AG08396 (cell line): ENCODE measurements around the gene MDGA2.
"Not testable (repeated sequence)": the region's sequence is repeated elsewhere in the genome, so short reads cannot be mapped to it uniquely, and the experiment has no call there.

Experiments used
- DNase-seq: peaks from one replicate; pipeline ENCODE4 v3.0.0; 2012; ENCODE audit warnings: low spot score, mixed read lengths

Gene MDGA2

DNA sequence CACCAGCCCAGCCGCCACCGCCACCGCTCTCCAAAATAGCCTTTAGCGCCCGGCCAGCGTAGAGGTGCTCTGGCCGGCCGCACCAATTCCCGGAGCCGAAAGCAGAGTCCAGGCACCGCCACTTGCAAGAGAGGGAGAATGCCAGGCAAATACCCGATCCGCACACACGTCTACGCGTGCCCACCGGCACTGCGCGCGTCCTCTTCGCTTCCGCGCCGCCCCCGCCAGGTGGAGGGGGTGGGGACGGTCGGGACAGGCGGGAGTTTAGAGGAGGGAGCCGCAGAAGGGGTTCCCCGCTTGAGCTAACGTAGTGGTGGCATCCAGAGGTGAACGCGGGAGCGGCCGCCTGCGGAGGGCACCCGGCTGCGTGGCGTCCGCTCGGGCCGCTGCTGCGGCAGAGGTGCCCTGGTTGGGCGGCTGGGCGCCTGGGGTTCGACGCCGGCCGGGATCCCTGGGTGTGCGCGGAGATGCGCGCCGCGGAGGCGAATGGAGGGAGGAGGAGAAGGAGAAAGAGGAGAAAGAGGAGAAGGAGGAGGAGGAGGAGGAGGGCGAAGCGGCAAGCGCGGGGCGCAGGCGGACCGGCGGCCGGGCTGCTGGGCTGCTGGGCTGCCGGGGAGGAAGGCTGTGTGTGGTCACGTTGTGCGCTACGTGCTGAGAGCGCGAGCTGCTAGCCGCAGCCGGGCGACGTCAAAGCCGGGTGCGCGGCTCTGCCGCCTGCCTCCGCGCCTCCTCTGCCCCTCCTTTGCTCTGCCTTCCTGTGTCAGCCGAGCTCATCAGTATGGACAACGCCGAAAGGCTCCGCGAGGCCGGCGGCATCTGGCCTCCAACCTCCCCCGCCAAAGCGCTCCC is at the start of gene MDGA2:
Gene MDGA2, minus strand, starts transcription at position 140 of the 849 bp plus-strand sequence.
- no peak for DNase-seq

- no peak for DNase-seq
Observed at GRCh38 chr14:47722929-47723693, 47.7 kb upstream of the MDGA2 start.

GRCh38 chr14:47720281-47720680 is 44.9 kb upstream of the MDGA2 start:
- DNase-seq: no peak

DNA sequence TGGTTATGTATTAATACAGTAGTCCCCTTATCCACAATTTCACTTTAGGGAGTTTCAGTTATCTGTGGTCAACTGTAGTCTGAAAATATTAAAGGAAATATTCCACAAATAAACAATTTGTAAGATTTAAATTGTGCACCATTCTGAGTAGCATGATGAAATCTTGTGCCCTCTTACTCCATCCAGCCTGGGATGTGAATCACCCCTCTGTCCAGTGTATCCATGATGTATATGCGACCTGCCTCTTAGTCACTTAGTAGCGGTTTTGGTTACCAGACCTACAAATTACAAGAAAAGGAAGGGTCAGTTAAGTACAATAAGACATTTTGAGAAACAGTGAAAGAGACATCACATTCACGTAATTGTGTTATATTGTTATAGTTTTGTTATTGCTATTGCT is 39.9 kb upstream of the MDGA2 start:
- DNase-seq: no peak

DNA sequence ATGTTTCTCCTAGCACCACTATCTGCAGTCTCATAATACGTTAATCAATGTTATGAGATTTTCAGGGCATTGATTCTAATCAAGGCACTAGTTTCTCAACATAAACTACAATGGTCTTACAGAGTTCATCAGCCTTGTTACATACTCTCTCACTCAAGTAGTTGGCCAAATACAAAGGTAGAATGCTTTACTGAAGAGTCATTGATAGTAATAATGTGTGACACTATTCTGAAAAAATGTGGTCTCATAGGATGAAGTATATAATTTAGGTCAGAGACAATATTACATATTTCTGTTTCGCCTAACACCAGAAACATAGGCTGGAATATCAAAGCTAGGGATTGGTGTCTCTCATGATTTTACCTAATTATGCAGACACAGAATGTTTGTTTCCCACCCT is 35.2 kb upstream of the MDGA2 start:
- DNase-seq: no peak

DNA sequence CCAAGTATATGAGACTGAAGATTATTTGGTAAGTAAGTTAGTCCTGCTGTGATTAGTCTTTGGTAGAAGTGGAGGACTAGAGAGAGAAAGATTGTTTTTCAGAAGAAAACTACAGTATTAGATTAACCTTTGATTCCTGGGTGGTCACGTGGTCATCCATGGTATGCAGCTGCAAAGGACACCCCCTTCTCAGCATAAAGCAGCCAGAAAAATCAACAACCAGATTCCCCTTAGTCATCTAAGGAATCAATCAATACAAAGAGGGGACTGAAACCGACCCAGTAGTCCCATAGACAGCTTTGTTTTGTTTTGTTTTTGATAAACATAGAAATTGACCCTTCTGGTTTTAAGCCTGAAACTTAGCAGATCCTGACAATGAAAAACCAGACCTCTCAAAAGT is 30.3 kb upstream of the MDGA2 start:
- DNase-seq: no peak

DNA sequence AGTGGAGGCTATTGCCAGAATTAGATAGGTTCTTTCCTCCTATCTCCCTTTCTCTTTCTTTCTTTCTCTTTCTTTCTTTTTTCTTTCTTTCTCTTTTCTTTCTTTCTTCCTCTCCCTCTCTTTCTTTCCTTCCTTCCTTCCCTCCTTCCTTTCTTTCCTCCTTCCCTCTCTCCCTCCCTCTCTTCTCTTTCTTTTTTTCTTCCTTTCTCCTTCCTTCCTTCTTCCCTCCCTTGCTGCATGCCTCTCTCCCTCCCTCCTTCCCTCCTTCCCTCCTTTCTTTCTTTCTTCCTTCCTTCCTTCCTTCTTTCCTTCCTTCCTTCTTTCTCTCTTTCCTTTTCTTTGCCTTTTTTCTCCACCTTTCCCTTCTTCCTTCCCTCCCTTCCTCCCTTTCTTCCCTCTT is 16.4 kb upstream of the MDGA2 start:
- DNase-seq: no peak

DNA sequence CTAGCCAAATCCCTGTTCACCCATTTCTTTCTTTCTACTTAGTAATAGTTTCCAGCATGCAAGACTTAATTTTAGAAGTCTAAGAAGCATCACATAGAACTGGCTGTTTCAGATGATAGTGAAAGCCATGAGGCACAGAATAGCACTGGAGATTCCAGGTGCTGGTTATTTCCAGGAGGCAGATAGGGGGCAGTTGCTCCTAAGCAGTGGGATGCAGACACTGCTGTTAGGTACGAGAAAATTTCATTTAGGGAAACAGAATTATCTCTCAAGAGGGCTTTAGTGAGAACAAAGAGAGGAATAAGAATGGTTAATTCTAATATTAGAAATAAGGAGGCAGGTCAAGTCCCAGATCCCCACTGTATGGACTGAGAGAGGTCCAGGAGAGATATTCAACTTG is 3.6 kb upstream of the MDGA2 start:
- no peak for DNase-seq

DNA sequence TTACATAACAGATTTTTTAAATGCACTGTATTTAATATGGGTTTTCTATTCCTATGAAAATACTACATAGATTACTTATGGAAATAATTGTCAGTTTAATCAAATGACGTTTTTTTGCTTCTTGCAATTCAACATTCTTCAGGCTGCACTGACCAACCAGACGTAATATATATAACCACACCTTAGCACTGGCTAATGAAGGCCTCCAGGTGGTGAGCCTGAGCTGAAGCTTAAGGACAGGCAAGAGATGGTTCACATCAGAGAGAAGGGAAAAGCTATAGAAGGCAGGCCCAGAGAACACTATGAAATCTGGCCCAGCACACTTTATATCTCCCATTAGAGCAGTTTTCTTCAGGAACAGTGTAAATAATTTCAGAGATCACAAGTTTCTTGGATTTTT is 2.8 kb upstream of the MDGA2 start:
- DNase-seq: no peak

GRCh38 chr14:47676315-47676617 is 861 bp upstream of the MDGA2 start:
- DNase-seq: no peak

GRCh38 chr14:47674543-47675465 is 601 bp downstream of the MDGA2 start:
- no peak for DNase-seq

GRCh38 chr14:47674148-47674542 is 1.3 kb downstream of the MDGA2 start:
- DNase-seq: no peak

GRCh38 chr14:47665337-47666134 is 9.9 kb downstream of the MDGA2 start:
- DNase-seq: no peak

DNA sequence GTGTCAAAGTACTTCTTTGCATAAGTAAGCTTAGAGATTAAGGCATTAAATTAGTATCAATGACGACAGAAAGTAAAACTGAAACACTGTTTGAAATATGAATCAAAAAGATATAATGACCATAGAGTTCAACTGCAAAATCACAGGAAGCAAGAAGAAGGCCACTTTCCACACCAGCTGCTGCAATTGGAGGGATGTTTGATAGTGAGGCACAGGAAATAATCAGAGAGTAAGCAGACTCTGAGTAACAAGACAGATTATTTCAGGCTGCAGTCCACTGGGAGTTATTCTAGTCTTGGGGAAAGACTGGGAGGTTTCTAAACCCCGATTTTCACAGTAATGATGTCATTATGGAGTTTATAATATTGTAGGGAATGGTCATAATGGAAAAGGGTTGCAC is 12.9 kb downstream of the MDGA2 start:
- no peak for DNase-seq

DNA sequence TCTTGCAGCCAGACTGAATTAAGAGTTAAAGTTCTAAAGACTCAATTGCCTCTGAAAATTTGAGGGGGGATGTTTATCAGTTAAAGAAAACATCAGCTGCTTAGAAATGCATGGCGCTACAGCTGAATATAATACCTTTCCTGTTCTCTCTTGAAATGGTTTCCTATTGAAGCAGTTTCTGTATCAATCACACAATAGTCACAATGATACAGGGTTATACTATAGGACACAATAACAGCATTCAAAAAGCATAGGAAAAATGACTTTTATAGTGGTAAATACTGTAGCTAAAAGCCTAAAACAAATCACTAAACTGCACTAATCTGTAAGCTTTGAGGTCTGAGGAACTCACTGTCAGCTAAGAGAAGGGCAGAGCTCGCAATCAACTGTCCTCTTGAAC is 15.2 kb downstream of the MDGA2 start:
- DNase-seq: no peak

- DNase-seq: no peak
Observed at GRCh38 chr14:47658041-47658440, 17.4 kb downstream of the MDGA2 start.

GRCh38 chr14:47657143-47657542 is 18.3 kb downstream of the MDGA2 start:
- no peak for DNase-seq

DNA sequence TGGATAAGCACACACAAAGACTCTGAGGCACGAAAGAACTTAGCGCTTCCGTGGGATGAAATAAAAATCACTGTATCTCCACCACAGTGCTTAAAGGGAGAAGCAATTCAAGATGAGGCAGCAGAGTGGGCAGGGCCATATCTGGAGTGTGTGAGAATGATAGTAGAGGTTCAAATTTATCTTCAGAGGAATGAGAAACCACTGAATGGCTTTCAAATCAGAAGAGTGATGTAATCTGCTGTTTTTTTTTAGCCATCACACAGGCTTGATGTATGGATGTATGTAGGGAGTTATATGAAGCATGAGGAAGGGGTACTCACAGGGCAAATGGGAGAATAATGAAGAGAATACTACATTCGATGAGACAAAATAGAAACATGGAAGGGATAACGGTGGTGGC is 24.1 kb downstream of the MDGA2 start:
- DNase-seq: no peak

GRCh38 chr14:47637753-47638152 is 37.7 kb downstream of the MDGA2 start:
- no peak for DNase-seq

GRCh38 chr14:47626151-47627035 is 49.0 kb downstream of the MDGA2 start:
- DNase-seq: no peak

DNA sequence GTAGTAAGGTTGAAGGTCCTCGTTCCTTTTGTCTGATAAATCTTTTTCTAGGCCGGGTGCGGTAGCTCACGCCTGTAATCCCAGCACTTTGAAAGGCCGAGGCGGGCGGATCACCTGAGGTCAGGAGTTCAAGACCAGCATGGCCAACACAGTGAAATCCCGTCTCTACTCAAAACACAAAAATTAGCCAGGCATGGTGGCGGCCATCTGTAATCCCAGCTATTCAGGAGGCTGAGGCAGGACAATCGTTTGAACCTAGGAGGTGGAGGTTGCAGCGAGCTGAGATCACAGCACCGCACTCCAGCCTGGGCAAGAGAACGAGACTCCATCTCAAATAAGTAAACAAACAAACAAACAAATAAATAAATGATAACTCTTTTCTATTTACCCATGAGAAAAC is 51.3 kb downstream of the MDGA2 start:
- not testable (repeated sequence) for DNase-seq
